Stimulated activated CD4-positive, alpha-beta T cell treated with anti-CD3 and anti-CD28 coated beads, Interleukin-4, amount 100 ng/mL, for 24 hours (primary cell): ENCODE data around the gene TMLHE.
"Not testable (repeated sequence)": the region's sequence is repeated elsewhere in the genome, so short reads cannot be mapped to it uniquely, and the experiment has no call there.

Source experiments
- DNase-seq: peaks from one replicate; pipeline ENCODE4 v3.0.0-alpha.2; 2020

TMLHE gene, protein sequence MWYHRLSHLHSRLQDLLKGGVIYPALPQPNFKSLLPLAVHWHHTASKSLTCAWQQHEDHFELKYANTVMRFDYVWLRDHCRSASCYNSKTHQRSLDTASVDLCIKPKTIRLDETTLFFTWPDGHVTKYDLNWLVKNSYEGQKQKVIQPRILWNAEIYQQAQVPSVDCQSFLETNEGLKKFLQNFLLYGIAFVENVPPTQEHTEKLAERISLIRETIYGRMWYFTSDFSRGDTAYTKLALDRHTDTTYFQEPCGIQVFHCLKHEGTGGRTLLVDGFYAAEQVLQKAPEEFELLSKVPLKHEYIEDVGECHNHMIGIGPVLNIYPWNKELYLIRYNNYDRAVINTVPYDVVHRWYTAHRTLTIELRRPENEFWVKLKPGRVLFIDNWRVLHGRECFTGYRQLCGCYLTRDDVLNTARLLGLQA

DNA sequence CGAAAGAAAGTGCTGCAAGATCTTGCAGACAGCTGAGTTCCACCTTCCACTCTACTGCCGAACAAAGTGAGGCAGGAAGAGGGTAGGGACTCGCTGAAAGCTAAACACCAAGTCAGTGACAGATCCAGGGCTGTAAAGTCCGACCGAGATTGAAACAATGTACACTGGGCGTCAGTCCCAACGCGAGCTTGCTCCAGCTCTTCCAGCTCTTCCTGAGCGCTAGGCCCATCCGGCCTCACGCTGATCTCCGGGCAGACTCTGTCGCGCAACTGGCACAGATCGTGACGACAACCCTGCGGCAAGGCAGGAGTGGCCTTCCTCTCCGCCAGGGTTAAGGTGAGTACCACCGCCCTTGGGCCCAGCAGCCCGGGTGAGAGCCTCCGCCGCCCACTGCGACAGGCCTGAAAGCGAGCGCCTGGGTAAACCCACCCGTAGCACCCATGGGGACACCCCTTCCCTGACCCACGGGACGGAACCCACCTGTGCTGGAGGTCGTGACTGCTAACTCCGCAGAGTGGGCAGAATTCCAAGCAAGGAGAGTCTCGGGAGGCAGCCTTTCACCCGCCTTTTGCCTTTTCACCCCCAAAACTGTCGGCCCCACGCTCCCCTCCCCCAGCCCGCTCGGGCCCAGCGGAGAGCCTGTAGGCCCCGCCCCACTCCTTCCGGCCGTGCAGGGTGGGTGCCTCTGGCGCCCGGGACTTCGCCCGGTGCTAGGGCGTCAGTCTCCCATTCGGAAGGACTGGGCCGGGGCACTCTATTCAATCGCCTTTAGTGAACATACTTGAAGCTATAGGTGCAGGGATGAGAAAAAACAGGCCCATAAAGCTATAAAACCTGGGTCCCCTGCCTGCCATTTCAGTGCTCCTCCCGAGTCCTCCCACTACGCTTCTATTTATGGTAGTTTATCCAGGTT, at the start of gene TMLHE, which contains the start of gene SPRY3:
TMLHE (minus strand) TSS at position 641 of the 913 bp plus-strand sequence. CDS start 67,676 bp downstream, outside the sequence.
SPRY3 (plus strand) TSS at position 275 of the 913 bp plus-strand sequence.
- peak; percentile 61 for DNase-seq

DNA sequence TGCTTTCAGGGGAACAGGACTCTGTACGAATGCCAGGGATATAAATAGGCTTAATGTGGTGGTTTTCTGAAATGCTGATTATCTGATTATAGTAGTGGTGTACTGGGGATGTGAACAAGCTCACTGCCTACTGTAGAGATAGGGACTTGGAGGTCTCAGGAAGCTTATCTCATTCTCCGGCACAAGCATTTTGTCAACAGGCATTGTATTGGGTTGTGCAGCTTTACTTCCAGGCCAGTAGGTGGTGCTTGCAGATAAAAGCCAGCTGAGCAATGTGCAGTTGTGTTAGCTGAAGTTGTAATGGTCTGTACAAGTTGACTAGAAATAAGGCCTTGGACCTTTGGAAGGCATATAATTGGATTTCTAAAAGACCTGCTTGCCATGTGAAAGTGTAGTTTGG, 49.5 kb upstream of the TMLHE start:
- DNase-seq = no peak

DNA sequence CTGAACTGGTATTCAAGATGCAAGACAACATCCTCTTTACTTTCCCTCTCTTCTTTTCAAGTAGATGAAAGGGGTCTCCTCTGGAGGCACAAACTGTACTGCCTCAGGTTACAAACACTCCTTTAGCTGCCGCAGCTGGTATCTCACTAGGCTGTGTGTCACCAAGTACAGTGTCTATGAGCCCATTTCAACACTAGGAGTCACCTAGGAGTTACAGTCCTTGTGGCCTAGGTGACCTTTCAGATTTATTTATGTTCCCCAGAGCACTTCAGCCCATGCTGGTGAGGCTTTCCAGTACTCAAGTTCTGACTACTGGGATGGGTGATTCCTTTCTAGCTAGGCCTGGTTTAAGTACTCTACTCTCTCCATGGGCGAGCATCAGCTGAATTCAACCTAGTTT, 32.4 kb upstream of the TMLHE start:
- DNase-seq = no peak

DNA sequence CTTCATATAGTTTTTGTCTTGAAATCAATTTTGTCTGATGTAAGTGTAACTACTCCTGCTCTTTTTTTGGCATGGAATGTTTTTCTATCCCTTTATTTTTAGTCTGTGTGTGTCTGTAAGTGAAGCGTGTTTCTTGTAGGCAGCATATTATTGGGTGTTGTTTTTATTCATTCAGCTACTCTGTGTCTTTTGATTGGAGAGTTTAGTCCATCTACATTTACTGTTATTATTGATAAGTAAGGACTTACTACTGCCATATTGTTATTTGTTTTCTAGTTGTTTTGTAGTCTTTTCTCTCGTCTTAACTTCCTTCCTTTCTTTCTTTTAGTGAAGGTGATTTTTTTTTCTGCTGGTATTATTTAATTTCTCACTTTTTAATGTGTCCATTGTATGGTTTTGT, 30.5 kb upstream of the TMLHE start:
- DNase-seq = no peak

DNA sequence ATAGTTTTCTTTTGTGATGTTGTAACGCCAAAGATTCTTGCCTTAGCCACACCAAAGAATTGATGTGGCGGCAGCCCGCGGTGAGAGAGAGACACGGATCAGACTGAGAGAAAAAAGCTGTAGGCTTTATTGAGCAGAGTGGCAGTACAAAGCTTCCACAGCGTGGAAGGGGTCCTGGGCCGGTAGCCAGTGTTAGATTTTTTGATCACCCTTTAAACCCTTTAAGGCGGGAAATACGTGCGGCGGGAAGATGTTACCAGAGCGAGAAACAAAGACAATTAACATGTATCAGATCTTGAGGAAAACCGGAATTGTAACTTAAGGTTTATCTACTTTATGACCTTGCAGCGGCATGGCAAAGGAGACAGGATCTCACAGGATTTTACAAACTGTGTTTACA, 28.6 kb upstream of the TMLHE start:
- DNase-seq = not testable (repeated sequence)

DNA sequence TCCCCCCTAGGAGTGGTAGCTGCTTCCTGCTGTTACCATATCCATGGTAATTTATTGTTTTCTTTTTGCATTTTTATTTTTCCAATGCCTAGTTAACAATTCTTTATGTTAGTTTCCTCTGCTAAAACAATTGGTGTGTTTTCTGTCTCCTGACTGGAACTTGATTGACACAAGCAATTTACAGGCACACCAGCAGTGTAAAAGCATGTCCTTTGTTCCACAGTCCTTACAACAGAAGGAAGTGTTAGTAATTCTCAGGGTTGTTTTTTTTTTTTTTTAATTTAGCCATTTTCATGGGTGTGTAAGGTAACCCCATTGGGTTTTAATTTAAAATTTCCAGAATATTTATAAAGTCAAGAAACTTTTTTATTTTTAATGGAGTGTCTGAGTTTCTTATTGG, 25.0 kb upstream of the TMLHE start:
- no peak for DNase-seq

DNA sequence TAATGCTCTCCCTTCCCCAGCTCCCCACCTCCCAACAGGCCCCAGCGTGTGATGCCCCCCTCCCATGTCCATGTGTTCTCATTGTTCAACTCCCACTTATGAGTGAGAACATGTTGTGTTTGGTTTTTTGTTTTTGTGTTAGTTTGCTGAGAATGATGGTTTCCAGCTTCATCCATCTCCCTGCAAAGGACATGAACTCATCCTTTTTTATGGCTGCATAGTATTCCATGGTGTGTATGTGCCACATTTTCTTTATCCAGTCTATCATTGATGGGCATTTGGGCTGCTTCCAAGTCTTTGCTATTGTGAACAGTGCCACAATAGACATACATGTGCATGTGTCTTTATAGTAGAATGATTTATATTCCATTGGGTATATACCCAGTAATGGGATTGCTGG, 22.3 kb upstream of the TMLHE start:
- DNase-seq = not testable (repeated sequence)

DNA sequence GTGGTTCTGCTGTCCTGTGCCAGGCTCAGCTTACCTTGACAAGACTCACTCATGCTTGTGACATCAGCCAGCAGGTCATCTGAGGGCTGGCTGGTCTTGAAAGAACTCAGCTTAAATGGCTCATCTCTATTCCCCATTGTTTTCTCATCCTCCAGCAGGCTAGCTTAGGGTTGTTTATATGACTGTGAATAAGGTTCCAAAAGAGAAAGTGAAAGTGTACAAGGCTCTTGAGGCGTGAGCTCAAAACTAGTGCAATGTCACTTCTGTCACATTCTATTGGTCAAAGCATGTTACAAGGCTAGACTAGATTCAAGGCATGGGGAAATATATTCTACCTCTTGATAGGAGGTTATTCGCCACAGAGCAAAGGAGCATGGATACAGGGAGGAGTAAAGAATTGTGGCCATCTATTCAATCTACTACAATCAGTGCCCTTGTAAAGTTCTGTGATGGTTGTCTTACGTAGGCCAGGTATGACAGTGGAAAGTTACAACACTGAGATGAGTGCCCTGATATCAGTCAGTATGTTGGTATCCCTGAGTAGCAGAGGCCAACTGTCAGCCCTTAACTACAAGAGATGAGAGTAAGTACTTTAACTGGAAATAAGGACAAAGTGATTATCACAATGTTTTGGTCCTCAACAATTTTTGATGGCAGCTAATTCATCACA, 19.8 kb upstream of the TMLHE start:
- DNase-seq = no peak

DNA sequence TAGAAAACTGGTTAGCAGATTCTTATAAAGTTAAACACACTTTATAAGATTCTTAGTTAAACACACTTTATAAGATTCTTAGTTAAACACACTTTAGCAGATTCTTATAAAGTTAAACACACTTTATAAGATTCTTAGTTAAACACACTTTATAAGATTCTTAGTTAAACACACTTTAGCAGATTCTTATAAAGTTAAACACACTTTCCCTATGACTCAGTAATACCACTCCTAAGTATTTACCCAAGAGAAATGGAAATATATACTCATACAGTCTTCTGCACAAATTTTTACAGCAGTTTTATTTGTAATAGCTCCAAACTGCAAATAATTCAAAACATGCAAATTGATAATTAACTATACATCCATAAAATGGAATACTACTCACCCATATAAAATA, 7.4 kb upstream of the TMLHE start:
- not testable (repeated sequence) for DNase-seq

DNA sequence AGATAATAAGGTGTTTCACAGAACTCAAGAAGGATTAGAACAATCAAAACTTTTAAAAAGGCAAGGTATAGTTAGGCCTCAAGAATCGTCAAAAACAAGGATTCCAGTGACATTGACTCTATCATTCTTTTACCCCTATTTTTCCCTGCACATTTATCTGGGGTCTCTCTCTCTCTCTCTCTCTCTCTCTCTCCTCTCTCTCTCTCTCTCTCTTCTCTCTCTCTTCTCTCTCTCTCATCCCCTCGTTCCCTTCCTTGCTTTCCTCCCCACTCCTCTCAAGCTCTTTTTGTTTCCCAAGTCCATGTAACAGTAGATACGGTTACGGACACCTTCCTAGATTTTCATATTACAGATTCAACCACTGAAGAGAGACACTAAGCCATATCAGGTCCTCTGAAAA, 3.2 kb upstream of the TMLHE start:
- DNase-seq = no peak

DNA sequence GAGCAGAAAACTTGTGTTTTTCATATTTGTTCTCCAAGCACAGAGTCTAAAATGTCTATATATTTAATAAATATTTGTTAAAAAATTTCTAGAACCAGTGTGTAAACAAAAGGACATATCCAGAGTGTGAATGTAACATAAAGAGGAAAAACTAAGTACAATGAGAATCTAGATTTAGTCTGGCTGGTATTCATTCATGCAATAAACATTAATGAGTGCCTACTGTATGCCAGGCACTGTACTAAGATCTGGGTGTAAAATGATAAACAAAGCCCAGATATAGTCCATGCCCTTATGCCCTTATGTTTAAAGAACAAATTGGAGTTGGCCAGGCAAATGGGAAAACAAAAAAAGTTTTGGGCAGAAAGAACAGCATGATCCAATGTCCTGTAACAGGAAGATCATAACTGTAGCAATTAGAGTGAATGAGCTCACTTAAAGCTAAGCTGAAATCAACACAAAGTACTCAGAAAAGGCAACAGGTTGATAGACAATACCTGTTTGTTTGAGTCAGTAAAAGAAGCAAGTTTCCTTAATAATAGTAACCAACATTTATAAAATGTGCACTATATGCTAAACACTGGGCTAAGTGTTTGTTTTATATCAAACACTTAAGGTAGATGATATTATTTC, 1.3 kb upstream of the TMLHE start:
- DNase-seq = no peak

DNA sequence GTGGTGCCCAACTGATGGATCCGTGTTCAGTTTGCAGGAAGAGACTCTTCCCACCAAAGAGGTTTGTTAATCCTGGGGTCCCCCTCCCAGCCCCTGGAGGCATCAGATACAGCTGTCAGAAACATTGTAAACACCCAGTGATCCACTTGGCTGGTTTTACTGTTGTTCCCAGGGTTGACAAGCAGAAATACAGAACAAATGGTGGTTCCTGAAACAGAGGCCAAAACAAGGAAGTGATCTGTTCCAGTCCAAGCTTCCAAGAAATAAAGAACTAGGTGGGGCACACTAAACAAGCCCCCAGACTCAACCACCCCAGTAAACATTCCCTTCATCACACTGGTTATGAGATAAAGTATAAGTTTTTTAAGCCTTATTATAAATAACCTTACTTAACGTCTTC, 1.4 kb downstream of the TMLHE start:
- DNase-seq = no peak

DNA sequence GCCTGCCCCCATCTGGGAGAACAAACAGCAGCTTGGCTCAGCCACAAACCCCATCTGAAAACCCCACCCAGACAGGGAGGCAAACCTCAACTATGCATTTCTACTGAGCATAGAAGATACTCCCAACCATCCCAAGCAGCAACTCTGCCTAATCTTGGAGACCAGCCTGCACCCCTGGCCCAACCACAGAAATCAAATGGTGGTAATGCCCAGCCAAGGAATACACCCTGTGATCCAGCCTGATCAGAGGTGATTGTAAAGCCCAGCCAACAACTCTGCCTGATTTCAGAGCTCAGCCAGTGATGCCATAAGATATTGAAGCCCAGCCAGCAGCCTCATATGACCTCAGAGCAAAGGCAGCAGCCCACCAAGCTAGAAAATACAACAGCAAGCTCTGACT, 19.8 kb downstream of the TMLHE start:
- DNase-seq = no peak

DNA sequence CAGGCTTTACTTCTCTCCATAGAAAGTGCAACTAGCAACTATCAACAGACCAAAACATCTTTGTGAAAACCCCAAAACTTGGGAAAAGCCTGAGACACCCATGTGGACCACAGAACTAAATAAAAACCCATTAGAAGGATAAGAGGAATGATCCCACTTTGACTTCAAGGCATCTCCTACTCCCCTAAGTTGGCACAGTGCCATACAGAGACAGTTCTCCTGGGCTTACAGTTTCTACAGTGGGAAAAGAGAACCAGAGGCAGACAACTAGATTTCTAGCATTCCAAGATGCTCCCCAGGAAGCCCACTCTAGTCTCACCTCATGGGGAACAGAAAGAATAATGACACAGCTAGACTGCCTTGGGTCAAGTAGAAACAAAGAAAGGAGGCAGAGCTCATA, 20.4 kb downstream of the TMLHE start:
- DNase-seq = no peak

DNA sequence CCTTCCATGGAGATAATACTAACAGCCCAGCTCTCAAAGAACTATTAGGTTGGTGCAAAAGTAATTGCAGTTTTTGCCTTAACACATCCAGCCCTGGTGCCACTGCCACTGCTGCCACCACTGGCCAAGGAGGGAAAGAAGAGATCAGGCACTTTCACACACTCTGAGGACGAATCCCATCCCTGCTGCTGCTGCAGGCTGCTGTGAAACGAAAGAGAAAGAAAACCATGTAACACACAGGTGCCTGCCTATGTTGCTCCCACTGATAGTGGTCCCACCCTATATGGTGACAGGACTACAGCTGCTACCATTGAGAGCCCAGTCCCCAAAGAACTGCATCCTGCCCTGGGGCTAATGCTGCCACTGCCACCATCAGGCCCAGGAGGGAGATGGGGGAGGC, 35.1 kb downstream of the TMLHE start:
- DNase-seq = no peak

DNA sequence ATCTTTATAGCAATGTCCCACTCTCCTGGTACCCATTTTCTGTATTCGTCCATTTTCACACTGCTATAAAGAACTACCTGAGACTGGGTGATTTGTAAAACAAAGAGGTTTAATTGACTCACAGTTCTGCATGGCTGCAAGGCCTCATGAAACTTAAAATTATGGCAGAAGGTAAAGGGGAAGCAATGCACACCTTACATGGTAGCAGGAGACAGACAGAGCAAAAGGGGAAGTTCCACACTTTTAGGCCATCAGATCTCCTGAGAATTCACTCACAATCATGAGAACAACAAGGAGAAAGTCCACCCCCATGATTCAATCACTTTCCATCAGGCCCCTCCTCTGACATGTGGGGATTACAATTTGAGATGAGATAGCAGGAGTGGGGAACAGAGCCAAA, 49.7 kb downstream of the TMLHE start:
- DNase-seq = no peak

DNA sequence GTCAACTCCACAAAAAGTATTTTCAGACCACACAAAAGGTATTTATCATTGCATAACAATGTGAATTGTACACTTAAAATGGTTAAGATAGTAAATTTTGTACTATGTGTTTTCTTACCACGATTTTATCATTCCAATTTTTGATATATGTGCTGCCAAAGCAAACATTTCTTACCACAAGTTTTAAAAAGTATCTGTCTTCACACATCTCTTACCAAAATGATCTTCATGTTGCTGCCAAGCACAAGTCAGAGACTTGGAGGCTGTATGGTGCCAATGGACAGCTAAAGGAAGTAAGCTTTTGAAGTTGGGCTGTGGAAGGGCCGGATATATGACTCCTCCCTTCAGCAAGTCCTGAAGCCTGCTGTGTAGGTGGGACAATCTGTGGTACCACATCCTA, 67.9 kb downstream of the TMLHE start:
- DNase-seq = no peak

DNA sequence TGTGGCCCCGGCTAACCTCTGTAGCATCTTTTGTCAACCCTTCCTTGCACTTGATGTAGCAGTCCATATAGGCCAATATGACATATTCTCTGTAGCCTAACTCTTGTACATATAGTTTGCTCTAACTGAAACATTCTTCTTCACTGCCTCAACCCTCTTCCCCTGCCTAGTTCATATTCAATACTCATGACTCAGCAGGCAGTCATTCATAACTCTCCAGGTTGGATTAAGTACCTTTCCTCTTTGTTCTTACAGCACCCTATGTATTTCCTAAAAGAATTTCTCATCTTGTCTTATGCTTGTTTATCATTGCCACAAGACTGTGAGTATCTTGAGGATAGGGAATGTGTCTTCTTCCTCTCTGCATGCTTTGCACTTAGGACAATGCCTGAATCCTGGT, 76.9 kb downstream of the TMLHE start:
- no peak for DNase-seq

DNA sequence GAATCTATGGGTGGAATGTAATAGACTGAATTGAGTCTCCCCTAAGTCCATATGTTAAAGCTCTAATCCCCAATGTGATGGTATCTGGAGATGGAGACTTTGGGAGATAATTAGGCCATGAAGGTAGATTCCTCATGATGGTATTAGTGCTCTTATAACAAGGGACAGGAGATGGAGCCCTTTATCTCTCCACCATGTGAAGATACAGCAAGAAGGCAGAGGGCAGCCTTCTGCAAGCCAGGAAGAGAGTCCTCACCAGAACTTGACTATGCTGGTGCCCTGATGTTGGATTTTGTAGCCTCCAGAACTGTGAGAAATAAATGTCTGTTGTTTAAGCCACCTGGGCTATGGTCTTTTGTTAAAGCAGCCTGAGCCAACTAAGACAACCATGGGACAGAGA, 78.0 kb downstream of the TMLHE start:
- no peak for DNase-seq

DNA sequence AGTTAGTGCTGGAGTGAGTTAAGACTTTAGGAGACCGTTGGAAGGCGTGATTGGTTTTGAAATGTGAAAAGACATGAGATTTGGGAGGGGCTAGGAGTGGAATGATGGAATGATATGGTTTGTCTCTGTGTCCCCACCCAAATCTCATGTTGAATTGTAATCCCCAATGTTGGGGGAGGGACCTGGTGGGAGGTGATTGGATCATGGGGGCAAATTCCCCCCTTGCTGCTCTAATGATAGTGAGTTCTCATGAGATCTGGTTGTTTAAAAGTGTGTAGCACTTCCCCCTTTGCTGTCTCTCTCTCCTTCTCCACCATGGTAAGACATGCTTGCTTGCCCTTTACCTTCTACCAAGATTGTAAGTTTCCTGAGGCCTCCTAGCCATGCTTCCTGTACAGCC, 85.7 kb downstream of the TMLHE start:
- not testable (repeated sequence) for DNase-seq

DNA sequence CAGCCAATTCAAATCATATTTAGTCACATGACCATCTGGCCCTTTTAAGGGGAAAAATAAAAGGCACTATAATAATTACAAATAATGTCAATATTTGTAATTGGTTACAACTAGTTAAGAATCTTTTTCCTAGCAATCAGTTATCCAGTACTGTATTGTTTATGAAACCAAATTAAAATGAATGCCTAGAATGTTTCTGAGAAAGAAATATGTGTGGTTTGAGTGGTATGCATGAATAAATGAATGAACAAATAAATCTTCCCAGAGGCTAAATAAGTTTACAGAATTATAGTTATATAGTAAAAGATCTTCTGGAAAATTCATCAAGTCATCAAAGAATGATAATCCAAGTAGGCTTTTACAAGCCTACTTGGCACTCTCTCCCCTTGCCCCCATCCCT, 98.5 kb downstream of the TMLHE start:
- DNase-seq = no peak

DNA sequence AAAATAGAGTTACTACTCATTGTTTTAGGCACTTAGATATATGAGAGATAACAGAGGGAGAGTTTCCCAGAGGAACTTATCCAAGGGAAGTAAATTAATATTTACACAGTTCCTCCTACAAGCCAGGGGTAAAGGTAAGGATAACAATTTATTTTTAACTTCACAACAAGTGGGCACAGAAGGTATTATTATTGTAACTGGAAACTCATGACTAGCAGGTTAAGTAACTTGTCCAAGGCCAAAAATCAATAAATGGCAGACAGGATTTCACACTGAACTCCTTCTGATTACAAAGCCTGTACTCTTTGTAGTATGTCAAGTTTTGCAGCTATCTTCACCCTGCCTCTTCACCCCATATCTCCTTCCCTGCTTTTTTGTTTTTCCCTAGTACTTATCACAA, 107.5 kb downstream of the TMLHE start:
- no peak for DNase-seq

DNA sequence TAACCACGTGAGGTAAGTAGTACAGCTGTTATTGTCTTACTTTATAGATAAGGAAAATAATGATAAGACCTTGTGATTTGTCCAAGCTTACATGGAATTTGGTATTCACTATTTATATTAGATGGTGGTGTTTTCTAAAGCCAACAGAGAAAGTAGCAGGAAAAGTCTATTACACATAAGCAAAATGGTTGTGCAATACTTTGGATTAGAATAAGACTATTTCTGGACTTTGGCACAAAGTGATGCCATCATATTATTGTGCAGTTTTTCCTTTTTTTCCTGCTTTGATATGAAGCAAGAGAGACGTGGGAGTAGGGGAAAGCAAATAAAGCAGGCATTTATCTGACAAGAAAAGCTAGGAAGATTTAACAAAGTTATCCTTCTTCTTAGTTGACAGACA, 117.6 kb downstream of the TMLHE start:
- not testable (repeated sequence) for DNase-seq
